Keratinocyte (primary cell): ENCODE data around the gene LRRN2. TPM values are rescaled to one million over a fixed set of nuclear protein-coding genes. Genes with fewer than 3 reads are reported as not detected.

ENCODE experiments used
- DNase-seq: peaks from one replicate; pipeline ENCODE4 v3.0.0-alpha.2; 2011; ENCODE audit warnings: low read depth, missing footprints, low spot score
- FAIRE-seq: peaks from 2 replicates; lab custom pipeline; 2011; peaks lifted over from hg19 to GRCh38; lab: Jason Lieb, UNC
- H2AFZ ChIP-seq: 2 replicates; pipeline ENCODE4 v1.6.0; 2012; ENCODE audit warnings: low read length, control low read depth, inconsistent platforms; ENCODE audit not compliant: control insufficient read depth
- H3K27ac ChIP-seq: 2 replicates; pipeline ENCODE4 v1.5.1; 2011; ENCODE audit warnings: low read length; ENCODE audit not compliant: control insufficient read depth, insufficient read depth
- H3K27me3 ChIP-seq: 3 replicates; pipeline ENCODE4 v1.6.0; 2011; ENCODE audit warnings: low read length; ENCODE audit not compliant: control insufficient read depth, insufficient read depth; ENCODE audit errors: extremely low read depth
- H3K36me3 ChIP-seq, 2 experiments: 2 replicates in 1 of 2; 3 replicates in 1 of 2; pipeline ENCODE4 v1.5.1; 2011; ENCODE audit warnings: low read length in 2 of 2, mild to moderate bottlenecking in 1 of 2; ENCODE audit not compliant: control insufficient read depth in 2 of 2, insufficient read depth in 2 of 2; ENCODE audit errors: extremely low read depth in 1 of 2
- H3K4me1 ChIP-seq: 3 replicates; pipeline ENCODE4 v1.5.1; 2011; ENCODE audit warnings: low read length; ENCODE audit not compliant: control insufficient read depth, insufficient read depth; ENCODE audit errors: extremely low read depth
- H3K4me2 ChIP-seq: 3 replicates; pipeline ENCODE4 v1.6.0; 2011; ENCODE audit warnings: low read depth, low read length; ENCODE audit not compliant: control insufficient read depth, insufficient read depth; ENCODE audit errors: extremely low read depth
- H3K4me3 ChIP-seq, 3 experiments: fragments of 200-600 bp in 1 of 3; sonication (generic) in 1 of 3; 2 replicates in 2 of 3; 3 replicates in 1 of 3; pipeline ENCODE4 v1.5.1; 2011 to 2016; ENCODE audit warnings: low read length in 3 of 3, mild to moderate bottlenecking in 3 of 3, control low read depth in 2 of 3, inconsistent platforms in 1 of 3, low read depth in 1 of 3, mixed read lengths in 1 of 3, mixed run types in 1 of 3, moderate library complexity in 1 of 3; ENCODE audit not compliant: control insufficient read depth in 2 of 3, insufficient read depth in 2 of 3; ENCODE audit errors: extremely low read depth in 1 of 3
- H3K79me2 ChIP-seq: 2 replicates; pipeline ENCODE4 v1.6.0; 2012; ENCODE audit warnings: low read length; ENCODE audit not compliant: control insufficient read depth, insufficient read depth
- H3K9ac ChIP-seq: 3 replicates; pipeline ENCODE4 v1.6.0; 2011; ENCODE audit warnings: low read length; ENCODE audit not compliant: control insufficient read depth, insufficient read depth; ENCODE audit errors: extremely low read depth
- H3K9me1 ChIP-seq: 3 replicates; pipeline ENCODE4 v1.6.0; 2011; ENCODE audit warnings: low read length; ENCODE audit not compliant: control insufficient read depth, insufficient read depth; ENCODE audit errors: extremely low read depth
- H3K9me3 ChIP-seq: 2 replicates; pipeline ENCODE4 v1.5.1; 2012; ENCODE audit warnings: low read depth, low read length; ENCODE audit not compliant: control insufficient read depth
- H4K20me1 ChIP-seq: 3 replicates; pipeline ENCODE4 v1.6.0; 2011; ENCODE audit warnings: low read length; ENCODE audit not compliant: control insufficient read depth, insufficient read depth; ENCODE audit errors: extremely low read depth
- EZH2 ChIP-seq: IDR thresholded peaks from one replicate; pipeline ENCODE4 v1.6.1; 2012; ENCODE audit warnings: inconsistent platforms, mild to moderate bottlenecking, low read length, moderate library complexity
- dilution Hi-C: fragments of 300-500 bp; cut with MboI; formaldehyde crosslinking; loops from one replicate; pipeline ENCODE4 v1.7.0; 2020; ENCODE audit warnings: low sequenced_read_pairs; ENCODE audit not compliant: extremely low pct_ligation_motif_present
- polyA plus RNA-seq, 5 experiments: library from polyadenylated mRNA; depleted of rRNA in 3 of 5; stranded (reverse) in 3 of 5; stranded (forward) in 1 of 5; unstranded in 1 of 5; fragments of >200 nt; gene quantifications; 1 replicate in 1 of 5; 2 replicates in 3 of 5; 3 replicates in 1 of 5; pipeline versions ENCODE4 v1.2.1 to v1.2.3, GENCODE V29; 2011 to 2012; ENCODE audit warnings: missing spikeins in 2 of 5, low read depth in 1 of 5, low replicate concordance in 1 of 5
- TF ChIP-seq, protein P1 (sequence below), 3 experiments: IDR thresholded peaks in 1 of 3; conservative IDR thresholded peaks in 1 of 3; optimal IDR thresholded peaks in 1 of 3; 2 replicates in 2 of 3; 3 replicates in 1 of 3; pipeline versions ENCODE3 to v1.5.1; 2011; ENCODE audit warnings: low read length in 3 of 3, mild to moderate bottlenecking in 3 of 3, moderate library complexity in 2 of 3, control low read depth in 1 of 3, inconsistent platforms in 1 of 3; ENCODE audit not compliant: insufficient read depth in 2 of 3; ENCODE audit errors: extremely low read depth in 1 of 3

Gene LRRN2
- polyA plus RNA-seq, 1 donor (not counting 4 experiments of a cell fraction or from before 2014, with no cell fraction given): not detected

DNA sequence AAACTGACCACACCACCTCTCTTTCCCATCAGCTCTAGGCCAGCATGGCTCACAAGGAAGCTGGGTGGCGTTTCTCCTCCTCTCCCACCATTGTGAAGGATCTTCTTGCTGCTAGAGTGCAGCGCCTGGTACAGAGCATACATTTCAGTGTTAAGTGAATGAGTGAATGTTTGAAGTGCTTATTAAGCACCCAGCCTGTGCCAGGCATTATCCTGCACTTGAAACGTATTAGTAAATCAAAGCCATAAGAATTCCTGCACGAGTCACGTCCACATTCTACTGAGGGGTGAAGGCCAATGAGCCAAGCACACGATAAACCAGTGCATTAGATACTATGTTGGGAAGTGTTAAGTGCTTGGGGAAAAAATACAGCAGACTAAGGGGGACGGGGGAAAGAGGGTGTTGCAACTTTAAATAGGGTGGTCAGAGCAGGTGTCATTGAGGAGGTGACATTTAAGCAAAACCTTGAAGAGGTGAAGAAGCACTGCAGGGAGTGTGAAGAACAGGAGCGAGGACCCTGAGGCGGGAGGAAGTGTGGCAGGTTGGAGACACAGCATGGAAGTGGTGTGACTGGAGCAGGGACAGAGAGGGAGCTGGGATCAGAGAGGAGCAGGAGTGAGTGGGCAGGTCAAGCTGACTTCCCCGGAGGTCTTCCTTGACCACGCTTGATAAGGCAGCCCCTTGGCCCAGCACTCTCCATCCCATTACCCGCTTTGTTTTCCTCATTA, 48.5 kb upstream of the LRRN2 start:
- Histone ChIP-seq H3K36me3 (no peaks in the 10 kb centered on the region), H2AFZ (no peak overlapping the region), H3K79me2 (no peaks in the 10 kb centered on the region), H3K9me1 (no peaks in the 10 kb centered on the region), H3K9ac (no peak overlapping the region), H3K9me3 (no peaks in the 10 kb centered on the region), H3K27ac (no peak overlapping the region), H3K4me2 (no peak overlapping the region), H3K4me3 (no peak overlapping the region), H4K20me1 (no peaks in the 10 kb centered on the region), H3K27me3 (peaks cover 26% of the 10 kb centered on the region), H3K4me1 (peaks cover 6% of the 10 kb centered on the region)
- FAIRE-seq (no peak), DNase-seq (no peak)
- dilution Hi-C loops: no loop called here
- no peak for TF ChIP-seq EZH2
- TF ChIP-seq, protein P1, sequence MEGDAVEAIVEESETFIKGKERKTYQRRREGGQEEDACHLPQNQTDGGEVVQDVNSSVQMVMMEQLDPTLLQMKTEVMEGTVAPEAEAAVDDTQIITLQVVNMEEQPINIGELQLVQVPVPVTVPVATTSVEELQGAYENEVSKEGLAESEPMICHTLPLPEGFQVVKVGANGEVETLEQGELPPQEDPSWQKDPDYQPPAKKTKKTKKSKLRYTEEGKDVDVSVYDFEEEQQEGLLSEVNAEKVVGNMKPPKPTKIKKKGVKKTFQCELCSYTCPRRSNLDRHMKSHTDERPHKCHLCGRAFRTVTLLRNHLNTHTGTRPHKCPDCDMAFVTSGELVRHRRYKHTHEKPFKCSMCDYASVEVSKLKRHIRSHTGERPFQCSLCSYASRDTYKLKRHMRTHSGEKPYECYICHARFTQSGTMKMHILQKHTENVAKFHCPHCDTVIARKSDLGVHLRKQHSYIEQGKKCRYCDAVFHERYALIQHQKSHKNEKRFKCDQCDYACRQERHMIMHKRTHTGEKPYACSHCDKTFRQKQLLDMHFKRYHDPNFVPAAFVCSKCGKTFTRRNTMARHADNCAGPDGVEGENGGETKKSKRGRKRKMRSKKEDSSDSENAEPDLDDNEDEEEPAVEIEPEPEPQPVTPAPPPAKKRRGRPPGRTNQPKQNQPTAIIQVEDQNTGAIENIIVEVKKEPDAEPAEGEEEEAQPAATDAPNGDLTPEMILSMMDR (optimal IDR thresholded peaks at IDR 0.05 in 1 of 3, IDR thresholded peaks at IDR 0.05 in 1 of 3, conservative IDR thresholded peaks at IDR 0.05 in 1 of 3; ENCODE audit: extremely low read depth in 1 of 3, insufficient read depth in 2 of 3, low read length in 3 of 3): no peak

DNA sequence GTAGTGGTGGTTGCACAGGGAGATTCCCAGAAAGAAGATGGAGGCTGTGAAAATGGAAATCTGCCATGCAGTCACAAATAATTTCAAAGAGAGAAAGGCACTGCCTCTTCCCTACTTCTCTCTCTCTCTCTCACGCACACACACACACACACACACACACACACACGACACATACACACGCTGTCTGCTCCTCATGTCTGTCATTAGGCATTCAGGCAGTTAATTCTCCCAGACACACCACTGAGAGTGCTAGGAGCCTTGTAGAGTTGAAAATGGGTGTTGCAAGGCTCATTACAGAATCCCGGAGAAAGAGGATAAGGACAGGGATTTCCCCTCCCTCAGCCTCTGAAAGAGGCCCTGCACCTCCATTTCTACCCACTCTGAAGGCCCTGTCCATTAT, 47.8 kb upstream of the LRRN2 start:
- Histone ChIP-seq H3K9me1 (no peaks in the 10 kb centered on the region), H3K27ac (no peak overlapping the region), H3K36me3 (no peaks in the 10 kb centered on the region), H3K9me3 (no peaks in the 10 kb centered on the region), H3K4me2 (no peak overlapping the region), H2AFZ (no peak overlapping the region), H3K4me3 (no peak overlapping the region), H3K4me1 (peaks cover 6% of the 10 kb centered on the region), H3K27me3 (peaks cover 26% of the 10 kb centered on the region), H3K9ac (no peak overlapping the region), H4K20me1 (no peaks in the 10 kb centered on the region), H3K79me2 (no peaks in the 10 kb centered on the region)
- no peak for TF ChIP-seq EZH2
- TF ChIP-seq, protein P1 (optimal IDR thresholded peaks at IDR 0.05 in 1 of 3, IDR thresholded peaks at IDR 0.05 in 1 of 3, conservative IDR thresholded peaks at IDR 0.05 in 1 of 3; ENCODE audit: extremely low read depth in 1 of 3, insufficient read depth in 2 of 3, low read length in 3 of 3): no peak
- DNase-seq: no peak
- dilution Hi-C loops: no loop called here
- no peak for FAIRE-seq
